Stimulated activated CD4-positive, alpha-beta T cell treated with anti-CD3 and anti-CD28 coated beads, Interleukin-1b, Interleukin-23, amount 100 ng/mL, for 24 hours (primary cell): ENCODE data around the gene COX5A.
A peak's percentile ranks its signal among the peaks of the same experiment; 100 is the strongest.

Experiments used
- DNase-seq, 4 experiments: peaks; one replicate each; pipeline ENCODE4 v3.0.0-alpha.2; 2020; ENCODE audit warnings: low read depth in 4 of 4, low spot score in 1 of 4

Gene COX5A

DNA sequence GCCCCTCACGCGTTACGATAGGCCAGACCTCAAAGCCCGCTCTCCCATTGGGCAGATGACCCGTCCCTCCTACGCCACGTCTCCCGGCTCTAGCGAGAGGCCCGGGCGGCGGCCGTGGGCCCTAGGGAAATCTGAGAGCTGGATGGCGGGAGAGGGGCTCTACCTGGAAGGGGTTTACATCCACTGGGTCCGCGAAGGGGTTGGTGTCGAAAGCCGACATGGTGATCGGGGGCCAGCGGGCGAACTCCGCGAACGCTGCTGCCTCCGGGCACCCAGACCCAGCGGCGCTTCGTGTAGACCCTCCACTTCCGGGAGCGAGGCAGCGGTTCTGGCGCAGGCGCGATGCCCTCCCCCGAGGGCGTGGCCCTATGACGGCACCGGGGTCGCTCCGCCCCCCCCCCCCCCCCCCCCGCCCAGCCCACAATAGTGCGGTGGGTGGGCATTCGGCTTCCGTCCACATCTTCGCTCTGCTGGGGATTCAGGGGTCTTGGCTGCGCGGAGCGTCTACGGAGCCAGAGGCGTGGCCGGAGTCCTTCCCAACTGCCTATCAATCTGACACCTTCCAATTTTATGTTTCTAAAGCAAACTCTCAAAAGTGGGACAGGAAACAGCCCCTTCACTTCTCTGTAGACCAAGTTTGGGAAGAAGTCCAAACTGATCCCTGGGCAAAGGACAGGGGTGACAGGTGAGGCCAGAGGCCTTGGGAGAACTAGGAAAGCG lies 64.7 kb downstream of the COX5A start, which contains the start of gene SCAMP2:
TSS of gene SCAMP2 (minus strand) at position 330 of the 720 bp plus-strand sequence. CDS start at position 220, 110 bp downstream.
- DNase-seq, result peak; percentile 70 to 84 (median 80)

- DNase-seq, result no peak
Observed at GRCh38 chr15:74872702-74873035, 65.2 kb downstream of the COX5A start.

- DNase-seq, result no peak
Observed at GRCh38 chr15:74870436-74871215, 67.2 kb downstream of the COX5A start.
